Measurements from ENCODE around the gene PLCL2. TPM values are rescaled to one million over a fixed set of nuclear protein-coding genes. Genes with fewer than 3 reads are reported as not detected.

PLCL2 gene
- total and polyA plus RNA-seq, 11 donors, result 10.4 to 80.9 (median 53.0) TPM

DNA sequence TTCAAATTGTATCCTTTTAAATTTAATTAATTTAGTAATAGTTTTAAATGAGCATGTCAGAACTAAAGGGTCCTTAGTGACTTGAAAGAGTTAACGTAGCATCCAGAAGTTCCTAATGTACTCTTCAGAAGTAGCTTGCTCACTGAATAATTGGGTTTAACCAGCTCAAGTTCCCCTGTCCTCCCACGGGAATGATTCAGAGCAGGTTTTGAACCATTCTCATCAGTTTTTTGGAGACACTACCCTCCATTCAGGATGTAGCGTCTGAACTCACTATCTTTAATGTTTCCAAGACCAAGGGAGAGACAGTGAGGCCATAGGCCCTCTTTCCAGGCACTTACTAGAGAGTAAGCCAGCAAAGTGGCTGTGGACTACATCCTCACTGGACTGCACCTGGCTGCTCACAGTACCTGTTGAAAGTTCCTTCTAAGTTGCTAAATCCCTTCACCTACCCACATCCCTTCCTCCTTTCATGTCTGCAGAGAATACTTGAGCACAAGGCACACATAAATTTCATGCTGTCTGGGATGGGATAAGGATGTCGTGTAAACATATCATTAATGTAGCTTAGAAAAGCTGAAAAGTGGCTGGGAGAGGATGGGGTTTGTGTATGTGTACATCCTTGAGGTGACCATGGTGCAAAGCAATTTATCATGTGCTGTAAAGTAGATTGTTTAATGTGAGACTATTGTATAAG, 146.3 kb downstream of the PLCL2 start:
- no peak for DNase-seq
- intact Hi-C loops (cut with DNase I), result loop anchor here (5.0 to 10.0 kb wide), 10 partner anchors 129 to 429 kb away; partner anchors contain the start of genes PLCL2 (in 2 of the 10) and DAZL (in 1 of the 10)
- TF ChIP-seq, protein P1, sequence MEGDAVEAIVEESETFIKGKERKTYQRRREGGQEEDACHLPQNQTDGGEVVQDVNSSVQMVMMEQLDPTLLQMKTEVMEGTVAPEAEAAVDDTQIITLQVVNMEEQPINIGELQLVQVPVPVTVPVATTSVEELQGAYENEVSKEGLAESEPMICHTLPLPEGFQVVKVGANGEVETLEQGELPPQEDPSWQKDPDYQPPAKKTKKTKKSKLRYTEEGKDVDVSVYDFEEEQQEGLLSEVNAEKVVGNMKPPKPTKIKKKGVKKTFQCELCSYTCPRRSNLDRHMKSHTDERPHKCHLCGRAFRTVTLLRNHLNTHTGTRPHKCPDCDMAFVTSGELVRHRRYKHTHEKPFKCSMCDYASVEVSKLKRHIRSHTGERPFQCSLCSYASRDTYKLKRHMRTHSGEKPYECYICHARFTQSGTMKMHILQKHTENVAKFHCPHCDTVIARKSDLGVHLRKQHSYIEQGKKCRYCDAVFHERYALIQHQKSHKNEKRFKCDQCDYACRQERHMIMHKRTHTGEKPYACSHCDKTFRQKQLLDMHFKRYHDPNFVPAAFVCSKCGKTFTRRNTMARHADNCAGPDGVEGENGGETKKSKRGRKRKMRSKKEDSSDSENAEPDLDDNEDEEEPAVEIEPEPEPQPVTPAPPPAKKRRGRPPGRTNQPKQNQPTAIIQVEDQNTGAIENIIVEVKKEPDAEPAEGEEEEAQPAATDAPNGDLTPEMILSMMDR (IDR thresholded peaks at IDR 0.05), result no peak
- no peak for TF ChIP-seq POLR2A (IDR thresholded peaks at IDR 0.05)
- Histone ChIP-seq H3K9me3 (no peaks in the 10 kb centered on the region), H3K4me3 (no peak overlapping the region), H3K27ac (no peak overlapping the region), H3K4me1 (peaks cover 0 to 48% (median 8%) of the 10 kb centered on the region in 12 donors), H3K27me3 (no peaks in the 10 kb centered on the region), H3K36me3 (peaks cover 0 to 4% (median 0%) of the 10 kb centered on the region in 9 donors)
- WGBS, 4 donors, result 70 to 72% (median 71%) methylated on average over 4 of the region's 4 CpGs
- no peak for ATAC-seq

DNA sequence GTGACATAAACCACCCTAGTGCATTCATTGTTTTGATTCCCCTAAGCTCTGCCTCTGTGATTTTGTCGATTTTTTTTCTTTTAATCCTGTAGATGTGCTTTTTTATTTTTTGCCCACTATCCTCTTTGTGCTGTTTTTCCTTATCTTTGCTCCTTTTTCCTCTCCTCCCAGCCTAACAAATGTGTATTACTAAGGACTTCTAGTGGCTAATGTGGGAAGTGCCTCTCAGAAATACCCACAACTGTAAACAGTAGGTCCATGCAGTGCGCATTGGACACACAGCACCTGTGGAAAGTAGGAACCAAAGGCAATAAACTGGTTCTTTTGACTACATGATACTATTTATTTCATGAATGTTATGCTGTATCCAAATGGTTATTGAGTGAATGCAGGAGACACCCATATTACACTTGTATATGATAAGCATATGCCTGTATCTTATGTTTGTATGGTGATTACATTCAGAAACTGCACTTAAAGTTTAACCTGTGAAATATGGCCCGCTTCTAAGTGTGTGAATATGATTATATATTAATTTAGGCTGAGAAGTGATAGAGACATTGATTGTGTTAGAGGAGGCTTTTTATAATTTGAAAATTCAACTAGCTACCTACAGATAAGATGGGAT, 147.8 kb downstream of the PLCL2 start:
- H3K4me1 ChIP-seq, result peaks cover 0 to 40% (median 7%) of the 10 kb centered on the region in 12 donors
- peaks cover 0 to 9% (median 0%) of the 10 kb centered on the region in 9 donors for H3K36me3 ChIP-seq
- no peak overlapping the region for H3K4me3 ChIP-seq
- H3K27ac ChIP-seq, result no peak overlapping the region
- DNase-seq, result no peak
- H3K27me3 ChIP-seq, result no peaks in the 10 kb centered on the region
- intact Hi-C loops (cut with DNase I), result loop anchor here (2.0 to 10.0 kb wide), 11 partner anchors 130 to 430 kb away; partner anchors contain the start of genes PLCL2 (in 4 of the 10) and DAZL (in 1 of the 10)
- WGBS, 4 donors, result 56 to 61% (median 60%) methylated on average over 3 of the region's 3 CpGs
- TF ChIP-seq, protein P1 (IDR thresholded peaks at IDR 0.05), result peak; percentile 46 to 74 (median 68)
- TF ChIP-seq POLR2A (IDR thresholded peaks at IDR 0.05), result no peak
- ATAC-seq, result peak; percentile 51 to 76 (median 66)
- no peaks in the 10 kb centered on the region for H3K9me3 ChIP-seq

DNA sequence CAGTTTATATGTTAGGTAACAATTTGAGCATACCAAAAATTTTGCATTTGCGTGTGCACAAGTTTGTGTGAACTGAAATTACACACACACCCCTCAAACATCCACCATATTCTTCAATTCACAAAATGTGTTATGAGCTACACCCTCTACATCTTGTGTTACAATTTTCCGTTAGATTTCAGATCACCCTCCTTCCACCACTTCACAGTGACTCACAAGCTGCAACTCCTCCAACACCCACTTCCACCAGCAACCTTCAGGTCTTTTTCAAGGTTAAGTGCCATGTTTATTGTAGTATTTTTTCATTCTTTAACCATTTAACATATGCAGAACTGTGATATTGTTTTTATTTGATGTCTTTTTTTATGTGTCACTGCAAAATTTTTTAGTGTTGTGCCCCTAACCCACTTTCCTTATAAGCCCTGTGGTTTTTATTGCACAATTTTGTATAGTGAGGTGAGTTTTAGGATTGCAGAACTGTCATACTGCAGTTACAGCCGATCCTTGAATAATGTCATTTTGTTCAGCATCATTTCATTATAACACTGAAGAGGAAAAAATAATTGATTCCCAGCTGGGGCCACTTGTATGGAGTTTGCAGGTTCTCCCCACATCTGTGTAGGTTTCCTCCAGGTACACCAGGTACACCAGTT, 148.9 kb downstream of the PLCL2 start:
- Histone ChIP-seq H3K36me3 (peaks cover 0 to 9% (median 0%) of the 10 kb centered on the region in 9 donors), H3K27me3 (no peaks in the 10 kb centered on the region), H3K4me3 (no peak overlapping the region), H3K4me1 (peaks cover 0 to 39% (median 2%) of the 10 kb centered on the region in 12 donors), H3K27ac (no peak overlapping the region), H3K9me3 (no peaks in the 10 kb centered on the region)
- TF ChIP-seq, protein P1 (IDR thresholded peaks at IDR 0.05), result no peak
- no peak for TF ChIP-seq POLR2A (IDR thresholded peaks at IDR 0.05)
- 36 to 75% (median 46%) methylated on average over 3 of the region's 3 CpGs for WGBS, 4 donors
- intact Hi-C loops (cut with DNase I), result loop anchor here (2.0 to 10.0 kb wide), 11 partner anchors 131 to 431 kb away; partner anchors contain the start of genes PLCL2 (in 4 of the 10) and DAZL (in 1 of the 10)
- ATAC-seq, result peak in 1 of 4 donors; percentile 56
- no peak for DNase-seq
